Gastroesophageal sphincter (tissue), 3 donors: ENCODE results near the gene HYAL1.

ENCODE experiments used
- POLR2AphosphoS5 ChIP-seq: sonication (generic); formaldehyde crosslinking; IDR thresholded peaks from one replicate; pipeline ENCODE4 v1.6.1; 2017; ENCODE audit warnings: antibody characterized with exemption
- TF ChIP-seq, protein P1 (sequence below), 4 experiments: fragments of 200-600 bp in 2 of 4; fragments of 450-650 bp in 2 of 4; sonication (generic) in 1 of 4; IDR thresholded peaks; one replicate each; pipeline ENCODE4 v1.5.1; 2017 to 2019; ENCODE audit warnings: antibody characterized with exemption in 4 of 4, mild to moderate bottlenecking in 2 of 4, moderate library complexity in 2 of 4

- TF ChIP-seq POLR2AphosphoS5: no peak
- TF ChIP-seq, protein P1, sequence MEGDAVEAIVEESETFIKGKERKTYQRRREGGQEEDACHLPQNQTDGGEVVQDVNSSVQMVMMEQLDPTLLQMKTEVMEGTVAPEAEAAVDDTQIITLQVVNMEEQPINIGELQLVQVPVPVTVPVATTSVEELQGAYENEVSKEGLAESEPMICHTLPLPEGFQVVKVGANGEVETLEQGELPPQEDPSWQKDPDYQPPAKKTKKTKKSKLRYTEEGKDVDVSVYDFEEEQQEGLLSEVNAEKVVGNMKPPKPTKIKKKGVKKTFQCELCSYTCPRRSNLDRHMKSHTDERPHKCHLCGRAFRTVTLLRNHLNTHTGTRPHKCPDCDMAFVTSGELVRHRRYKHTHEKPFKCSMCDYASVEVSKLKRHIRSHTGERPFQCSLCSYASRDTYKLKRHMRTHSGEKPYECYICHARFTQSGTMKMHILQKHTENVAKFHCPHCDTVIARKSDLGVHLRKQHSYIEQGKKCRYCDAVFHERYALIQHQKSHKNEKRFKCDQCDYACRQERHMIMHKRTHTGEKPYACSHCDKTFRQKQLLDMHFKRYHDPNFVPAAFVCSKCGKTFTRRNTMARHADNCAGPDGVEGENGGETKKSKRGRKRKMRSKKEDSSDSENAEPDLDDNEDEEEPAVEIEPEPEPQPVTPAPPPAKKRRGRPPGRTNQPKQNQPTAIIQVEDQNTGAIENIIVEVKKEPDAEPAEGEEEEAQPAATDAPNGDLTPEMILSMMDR (IDR thresholded peaks at IDR 0.05): no peak
These were observed 7.6 kb downstream of the HYAL1 start for GRCh38 chr3:50295553-50296431.
